ENCODE data around the gene NAA80.

Gene NAA80

DNA sequence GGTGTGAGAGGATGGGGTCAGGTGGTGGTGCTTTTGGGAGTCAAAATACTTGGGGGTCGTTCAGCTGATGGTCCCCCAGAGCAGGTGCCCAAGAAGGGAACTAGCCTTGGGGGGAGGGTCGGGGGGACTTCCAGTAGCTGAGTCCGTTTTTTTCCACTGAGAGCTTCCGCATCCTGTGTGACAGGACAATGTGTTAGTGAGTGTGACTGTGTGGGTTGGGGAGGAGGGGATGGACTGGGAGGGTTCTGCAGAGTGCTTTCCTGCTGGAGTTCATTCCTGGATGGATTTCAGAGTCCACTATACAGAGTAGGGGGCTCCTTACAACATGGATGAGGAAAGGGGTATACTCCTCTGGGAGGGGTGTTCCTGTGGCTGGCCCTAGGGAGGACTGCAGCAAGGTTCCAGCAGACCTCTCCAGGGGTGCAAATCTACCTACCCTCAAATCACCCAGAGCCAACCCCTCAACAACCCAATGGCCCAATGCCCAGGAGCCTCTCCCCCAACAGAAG lies 23.9 kb upstream of the NAA80 start:
- peak overlapping the region; percentile 97; the same call in 1 of the 2 replicates for H3K27ac ChIP-seq
- TF ChIP-seq, protein P1, sequence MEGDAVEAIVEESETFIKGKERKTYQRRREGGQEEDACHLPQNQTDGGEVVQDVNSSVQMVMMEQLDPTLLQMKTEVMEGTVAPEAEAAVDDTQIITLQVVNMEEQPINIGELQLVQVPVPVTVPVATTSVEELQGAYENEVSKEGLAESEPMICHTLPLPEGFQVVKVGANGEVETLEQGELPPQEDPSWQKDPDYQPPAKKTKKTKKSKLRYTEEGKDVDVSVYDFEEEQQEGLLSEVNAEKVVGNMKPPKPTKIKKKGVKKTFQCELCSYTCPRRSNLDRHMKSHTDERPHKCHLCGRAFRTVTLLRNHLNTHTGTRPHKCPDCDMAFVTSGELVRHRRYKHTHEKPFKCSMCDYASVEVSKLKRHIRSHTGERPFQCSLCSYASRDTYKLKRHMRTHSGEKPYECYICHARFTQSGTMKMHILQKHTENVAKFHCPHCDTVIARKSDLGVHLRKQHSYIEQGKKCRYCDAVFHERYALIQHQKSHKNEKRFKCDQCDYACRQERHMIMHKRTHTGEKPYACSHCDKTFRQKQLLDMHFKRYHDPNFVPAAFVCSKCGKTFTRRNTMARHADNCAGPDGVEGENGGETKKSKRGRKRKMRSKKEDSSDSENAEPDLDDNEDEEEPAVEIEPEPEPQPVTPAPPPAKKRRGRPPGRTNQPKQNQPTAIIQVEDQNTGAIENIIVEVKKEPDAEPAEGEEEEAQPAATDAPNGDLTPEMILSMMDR (conservative IDR thresholded peaks at IDR 0.05) = no peak

GRCh38 chr3:50322386-50323091 lies 23.3 kb upstream of the NAA80 start, which contains the start of gene HYAL2:
TSS of gene HYAL2 (minus strand) at chr3:50322745. CDS start at chr3:50320489, 2,256 bp downstream.
- TF ChIP-seq, protein P1 (conservative IDR thresholded peaks at IDR 0.05) = no peak
- H3K27ac ChIP-seq = peak within 1 kb of the TSS; percentile 97

- TF ChIP-seq, protein P1 (conservative IDR thresholded peaks at IDR 0.05) = no peak; the same call in 1 of the 2 replicates
- H3K27ac ChIP-seq = peak overlapping the region; percentile 97
Observed at GRCh38 chr3:50322115-50322385, 22.8 kb upstream of the NAA80 start.

DNA sequence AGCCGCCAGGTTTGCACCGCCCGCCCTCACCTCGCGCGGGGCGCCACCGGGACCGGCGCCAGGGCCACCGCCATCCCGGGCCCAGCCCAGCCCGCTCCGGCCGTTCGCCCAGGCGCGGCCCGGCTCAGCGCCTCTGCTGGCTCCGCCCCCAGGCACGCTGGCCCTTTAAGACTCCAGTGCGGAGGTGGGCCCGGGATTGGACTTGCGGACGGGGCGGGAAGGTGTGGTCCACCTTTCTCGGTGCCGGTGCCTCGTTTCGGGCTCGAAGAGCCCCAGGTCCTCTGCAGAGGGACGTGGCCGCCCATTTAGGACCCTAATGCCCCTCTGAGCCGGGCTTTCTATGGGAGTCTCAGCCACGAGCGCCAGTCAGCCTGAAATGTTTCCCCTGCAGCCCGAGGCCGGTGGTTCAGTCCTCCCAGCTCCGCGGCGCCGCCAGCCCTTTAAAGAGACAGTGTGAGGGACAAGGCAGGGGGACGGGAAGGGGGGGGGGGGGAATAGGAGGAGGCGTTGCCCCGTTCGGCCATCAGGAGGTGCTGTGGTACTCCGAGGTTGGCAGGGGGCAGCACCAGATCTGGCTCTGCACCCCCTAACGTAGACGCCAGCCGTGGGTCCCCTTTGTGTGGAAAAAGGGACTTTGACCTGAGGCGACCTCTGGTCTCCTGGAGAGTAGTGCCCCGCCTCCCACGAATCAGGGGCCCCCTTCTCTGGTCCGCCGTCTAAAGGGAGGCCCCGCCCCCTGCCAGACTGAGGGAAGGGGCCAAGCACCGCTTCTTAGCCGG lies 22.3 kb upstream of the NAA80 start:
- TF ChIP-seq, protein P1 (conservative IDR thresholded peaks at IDR 0.05) = peak; percentile 74
- H3K27ac ChIP-seq = peak overlapping the region; percentile 97

GRCh38 chr3:50320853-50321335 lies 21.7 kb upstream of the NAA80 start:
- TF ChIP-seq, protein P1 (conservative IDR thresholded peaks at IDR 0.05) = no peak
- H3K27ac ChIP-seq = peak overlapping the region; percentile 97

- TF ChIP-seq, protein P1 (conservative IDR thresholded peaks at IDR 0.05) = 0 out of 2 replicates have a peak, but pooled peaks have one; percentile 8
- H3K27ac ChIP-seq = peak overlapping the region; percentile 97
Observed at GRCh38 chr3:50319894-50320625, 20.9 kb upstream of the NAA80 start.

Data from VCaP (cell line).